Vagina (tissue), 2 donors: ENCODE results near the gene CKS1B.

Source experiments
- CTCF ChIP-seq, 3 experiments: fragments of 450-650 bp in 2 of 3; fragments of 200-600 bp in 1 of 3; sonication (generic) in 1 of 3; IDR thresholded peaks; one replicate each; pipeline ENCODE4 v1.5.1; 2017 to 2019; ENCODE audit warnings: antibody characterized with exemption in 3 of 3, mild to moderate bottlenecking in 2 of 3, moderate library complexity in 2 of 3
- POLR2AphosphoS5 ChIP-seq, 2 donors: sonication (generic); formaldehyde crosslinking; IDR thresholded peaks; one replicate each; pipeline ENCODE4 v1.9.0; 2017; ENCODE audit warnings: antibody characterized with exemption in 2 of 2, mild to moderate bottlenecking in 2 of 2, low read depth in 1 of 2; ENCODE audit not compliant: insufficient read depth in 1 of 2

GRCh38 chr1:155011437-155012025, 37.0 kb downstream of the CKS1B start:
- TF ChIP-seq CTCF (IDR thresholded peaks at IDR 0.05) (no peak), POLR2AphosphoS5 (IDR thresholded peaks at IDR 0.05; ENCODE audit: insufficient read depth in 1 of 2, low read depth in 1 of 2) (no peak)
